GM19467 (cell line): Measurements from ENCODE around the gene BSDC1.
"Not testable (repeated sequence)": the region's sequence is repeated elsewhere in the genome, so short reads cannot be mapped to it uniquely, and the experiment has no call there.

Experiments used
- ATAC-seq: cut with Tn5 transposase; IDR thresholded peaks from one replicate; pipeline ENCODE4 v1.9.1; 2021; ENCODE audit warnings: mild to moderate bottlenecking, moderate library complexity; ENCODE audit not compliant: unreplicated experiment

BSDC1 gene

GRCh38 chr1:32396524-32396923, 2.3 kb upstream of the BSDC1 start:
- ATAC-seq = not testable (repeated sequence)

- no peak for ATAC-seq
These were observed 720 bp upstream of the BSDC1 start for GRCh38 chr1:32394890-32395432.

GRCh38 chr1:32393832-32394140, 455 bp downstream of the BSDC1 start:
- ATAC-seq = peak; percentile 17

GRCh38 chr1:32393136-32393535, 1.1 kb downstream of the BSDC1 start:
- no peak for ATAC-seq

- no peak for ATAC-seq
These were observed 1.9 kb downstream of the BSDC1 start for GRCh38 chr1:32392325-32392724.

- ATAC-seq = no peak
These were observed 3.1 kb downstream of the BSDC1 start for GRCh38 chr1:32390904-32391870.

- ATAC-seq = no peak
These were observed 5.6 kb downstream of the BSDC1 start for GRCh38 chr1:32388641-32389040.

- no peak for ATAC-seq
These were observed 7.4 kb downstream of the BSDC1 start for GRCh38 chr1:32386676-32387392.

- ATAC-seq = no peak
These were observed 14.2 kb downstream of the BSDC1 start for GRCh38 chr1:32380057-32380456.

GRCh38 chr1:32377541-32378220, 16.6 kb downstream of the BSDC1 start:
- no peak for ATAC-seq

GRCh38 chr1:32376199-32376598, 18.0 kb downstream of the BSDC1 start:
- no peak for ATAC-seq

- no peak for ATAC-seq
These were observed 20.1 kb downstream of the BSDC1 start for GRCh38 chr1:32373996-32374592.

- ATAC-seq = no peak
These were observed 22.0 kb downstream of the BSDC1 start for GRCh38 chr1:32372149-32372756.

- ATAC-seq = no peak
These were observed 26.2 kb downstream of the BSDC1 start for GRCh38 chr1:32367912-32368635.

GRCh38 chr1:32365445-32365844, 28.8 kb downstream of the BSDC1 start:
- no peak for ATAC-seq

GRCh38 chr1:32364836-32365235, 29.4 kb downstream of the BSDC1 start:
- ATAC-seq = no peak

GRCh38 chr1:32363713-32364112, 30.5 kb downstream of the BSDC1 start:
- ATAC-seq = no peak

GRCh38 chr1:32362474-32363313, 31.5 kb downstream of the BSDC1 start, which contains the start of the genes FAM229A and TSSK3:
FAM229A (minus strand) TSS chr1:32362485; CDS start chr1:32362091, 394 bp downstream.
TSSK3 (plus strand) TSS chr1:32362539; CDS start chr1:32362702, 163 bp downstream.
- ATAC-seq = no peak
